PC-9 (cell line): ENCODE results near the gene ANKRD18A. TPM values are rescaled to one million over a fixed set of nuclear protein-coding genes. Genes with fewer than 3 reads are reported as not detected.

ENCODE experiments used
- Bru-seq: library from RNA; stranded (reverse); fragments of 400-500 nt; gene quantifications from one replicate; lab custom pipeline; 2021; lab: Mats Ljungman, UMichigan
- BruChase-seq, 2 experiments: library from RNA; stranded (reverse); fragments of 400-500 nt; gene quantifications; one replicate each; lab custom pipeline; 2021; lab: Mats Ljungman, UMichigan
- BruUV-seq: library from RNA; stranded (reverse); fragments of 400-500 nt; replicated peaks from 2 replicates; lab custom pipeline; 2021; lab: Mats Ljungman, UMichigan
- CTCF ChIA-PET: fragments of 300-600 bp; sonication (Branson Sonifier 250); formaldehyde crosslinking; loops from one replicate; lab custom pipeline; 2022; ENCODE audit warnings: antibody characterized with exemption; lab: Charles Lee
- POLR2A ChIA-PET: fragments of 300-600 bp; sonication (Branson Sonifier 250); formaldehyde crosslinking; loops from one replicate; lab custom pipeline; 2022; ENCODE audit warnings: antibody characterized with exemption; ENCODE audit not compliant: unreplicated experiment; lab: Charles Lee
- DNase-seq, 2 experiments: peaks; one replicate each; pipeline versions ENCODE4 v3.0.0 to v3.0.0-alpha.2; 2015 to 2022; ENCODE audit warnings: mixed read lengths in 1 of 2
- H2AFZ ChIP-seq: fragments of 200-600 bp; sonication (generic); 2 replicates; pipeline ENCODE4 v1.8.1; 2017; ENCODE audit warnings: antibody characterized with exemption
- H3F3A ChIP-seq: fragments of 200-600 bp; sonication (generic); 2 replicates; pipeline ENCODE4 v1.8.1; 2017; ENCODE audit warnings: antibody characterized with exemption, mild to moderate bottlenecking, low read depth; ENCODE audit not compliant: insufficient read depth
- H3K27ac ChIP-seq: fragments of 200-600 bp; sonication (generic); 2 replicates; pipeline ENCODE4 v1.6.1; 2016; ENCODE audit warnings: mixed run types
- H3K27me3 ChIP-seq: fragments of 200-600 bp; sonication (generic); 2 replicates; pipeline ENCODE4 v1.6.1; 2016; ENCODE audit warnings: low read depth, mixed run types; ENCODE audit not compliant: insufficient read depth
- H3K36me3 ChIP-seq: fragments of 200-600 bp; sonication (generic); 2 replicates; pipeline ENCODE4 v1.6.1; 2016; ENCODE audit warnings: low read depth, mixed run types
- H3K4me1 ChIP-seq: fragments of 200-600 bp; sonication (generic); replicated peaks from 2 replicates; pipeline ENCODE4 v1.6.1; 2016; ENCODE audit warnings: mixed run types; ENCODE audit not compliant: insufficient read depth
- H3K4me2 ChIP-seq: fragments of 200-600 bp; sonication (generic); 2 replicates; pipeline ENCODE4 v1.6.1; 2017; ENCODE audit warnings: mixed run types
- H3K4me3 ChIP-seq: fragments of 200-600 bp; sonication (generic); 2 replicates; pipeline ENCODE4 v1.6.1; 2016; ENCODE audit warnings: mixed run types
- H3K79me2 ChIP-seq: fragments of 200-600 bp; sonication (generic); 2 replicates; pipeline ENCODE4 v1.6.1; 2017; ENCODE audit warnings: low read depth, mixed run types
- H3K9me2 ChIP-seq: fragments of 200-600 bp; sonication (generic); 2 replicates; pipeline ENCODE4 v1.8.1; 2017; ENCODE audit warnings: mild to moderate bottlenecking; ENCODE audit not compliant: insufficient read depth
- H3K9me3 ChIP-seq: fragments of 200-600 bp; sonication (generic); 2 replicates; pipeline ENCODE4 v1.8.1; 2016; ENCODE audit warnings: low read depth; ENCODE audit not compliant: insufficient read depth
- H4K20me1 ChIP-seq: fragments of 200-600 bp; sonication (generic); 2 replicates; pipeline ENCODE4 v1.8.1; 2017; ENCODE audit not compliant: insufficient read depth
- CTCF ChIP-seq: fragments of 200-600 bp; sonication (generic); conservative IDR thresholded peaks from 2 replicates; pipeline ENCODE4 v1.6.1; 2017; ENCODE audit warnings: mixed run types, antibody characterized with exemption, mild to moderate bottlenecking, moderate library complexity
- EZH2 ChIP-seq: fragments of 200-600 bp; sonication (generic); IDR thresholded peaks from 2 replicates; pipeline ENCODE4 v1.8.0; 2017; ENCODE audit warnings: antibody characterized with exemption, low read depth
- intact Hi-C: fragments of 100-400 bp; cut with micrococcal nuclease; formaldehyde crosslinking; loops from one replicate; pipeline ENCODE4 v1.10.0; 2022; ENCODE audit not compliant: unreplicated experiment
- long read RNA-seq: library from polyadenylated mRNA; stranded (forward); transcript quantifications from one replicate; pipeline ENCODE4 v2.0.0, GENCODE V29; 2022
- total RNA-seq: library from RNA; stranded (reverse); gene quantifications from 2 replicates; pipeline ENCODE4 v1.2.3, GENCODE V29; 2021

ANKRD18A gene
- total RNA-seq (4.2 and 4.9 TPM in 2 replicates), Bru-seq, nascent RNA (percentile 45 among the genes with signal in this experiment), BruChase-seq, experiment 1, labeled RNA remaining after a 2-hour chase (percentile 31 among the genes with signal in this experiment), BruChase-seq, experiment 2, labeled RNA remaining after a 6-hour chase (percentile 39 among the genes with signal in this experiment)
- long read RNA-seq, result 0 reads

- ChIA-PET POLR2A (no interaction called here), CTCF (no interaction called here)
- Histone ChIP-seq H3K4me2 (peak within 1 kb of the TSS; percentile 84), H3K79me2 (no peaks in the 10 kb centered on the region), H3K9me3 (no peaks in the 10 kb centered on the region), H3K27ac (no peak within 1 kb of the TSS), H3K27me3 (no peaks in the 10 kb centered on the region), H3K36me3 (no peaks in the 10 kb centered on the region), H3K4me3 (peak within 1 kb of the TSS; percentile 71), H2AFZ (peak within 1 kb of the TSS; percentile 84), H3K4me1 (peaks cover 7% of the 10 kb centered on the region; the same call in 1 of the 2 replicates), H4K20me1 (no peaks in the 10 kb centered on the region), H3K9me2 (no peaks in the 10 kb centered on the region), H3F3A (no peaks in the 10 kb centered on the region)
- TF ChIP-seq EZH2 (no peak), CTCF (peak; percentile 61; the same call in 1 of the 2 replicates)
- no TSS peak for BruUV-seq
- peak; percentile 78 to 90 for DNase-seq
- intact Hi-C loops, result no loop called here
Observed at GRCh38 chr9:38620483-38621433, at the start of gene ANKRD18A. Gene ANKRD18A (minus strand): TSS chr9:38620596. CDS start chr9:38620285, 311 bp downstream.

GRCh38 chr9:38668791-38669466 lies 48.5 kb upstream of the ANKRD18A start:
- intact Hi-C loops, result no loop called here

More at GRCh38 chr9:38668791-38669466, 48.5 kb upstream of the ANKRD18A start:
- Histone ChIP-seq H3K9me3 (no peaks in the 10 kb centered on the region), H3K4me3 (no peak overlapping the region), H4K20me1 (no peaks in the 10 kb centered on the region), H3K4me2 (no peak overlapping the region), H3K27me3 (no peaks in the 10 kb centered on the region), H3K27ac (no peak overlapping the region), H3K4me1 (peaks cover 11% of the 10 kb centered on the region; the same call in 1 of the 2 replicates), H2AFZ (no peak overlapping the region), H3K9me2 (no peaks in the 10 kb centered on the region), H3K79me2 (no peaks in the 10 kb centered on the region), H3K36me3 (no peaks in the 10 kb centered on the region), H3F3A (peaks cover 8% of the 10 kb centered on the region)
- DNase-seq, result no peak
- ChIA-PET POLR2A (no interaction called here), CTCF (no interaction called here)
- no TSS peak for BruUV-seq
- no peak for TF ChIP-seq EZH2
- TF ChIP-seq CTCF, result no peak
